HUES6 (cell line): ENCODE data around the gene LIF.

ENCODE experiments used
- H3K27ac ChIP-seq: 2 replicates; pipeline ENCODE4 v1.7.0; 2013; ENCODE audit warnings: low read depth, mild to moderate bottlenecking, low read length, inconsistent platforms
- H3K27me3 ChIP-seq: 2 replicates; pipeline ENCODE4 v1.6.1; 2013; ENCODE audit warnings: low read length; ENCODE audit not compliant: control insufficient read depth, insufficient read depth
- H3K36me3 ChIP-seq: 2 replicates; pipeline ENCODE4 v1.6.1; 2013; ENCODE audit warnings: low read length; ENCODE audit not compliant: control insufficient read depth, insufficient read depth
- H3K4me1 ChIP-seq: 2 replicates; pipeline ENCODE4 v1.6.1; 2013; ENCODE audit warnings: low read length; ENCODE audit not compliant: control insufficient read depth, insufficient read depth
- H3K4me3 ChIP-seq: 2 replicates; pipeline ENCODE4 v1.5.1; 2013; ENCODE audit warnings: low read depth, low read length
- H3K9ac ChIP-seq: one replicate; pipeline ENCODE4 v1.6.1; 2013; ENCODE audit warnings: mild to moderate bottlenecking, low read length
- H3K9me3 ChIP-seq: 2 replicates; pipeline ENCODE4 v1.6.1; 2013; ENCODE audit warnings: low read depth, low read length; ENCODE audit not compliant: control insufficient read depth, insufficient read depth

LIF gene

GRCh38 chr22:30282616-30283046, 36.1 kb upstream of the LIF start:
- Histone ChIP-seq H3K4me3 (no peak overlapping the region), H3K9me3 (no peaks in the 10 kb centered on the region), H3K27ac (no peak overlapping the region), H3K36me3 (peaks cover 4% of the 10 kb centered on the region; the same call in 1 of the 2 replicates), H3K4me1 (peaks cover 6% of the 10 kb centered on the region; the same call in 1 of the 2 replicates), H3K27me3 (no peaks in the 10 kb centered on the region), H3K9ac (no peak overlapping the region)

- H3K4me3 ChIP-seq: no peak overlapping the region
These were observed 33.9 kb upstream of the LIF start for GRCh38 chr22:30280505-30280904.

GRCh38 chr22:30279932-30280331, 33.4 kb upstream of the LIF start:
- Histone ChIP-seq H3K9me3 (no peaks in the 10 kb centered on the region), H3K4me3 (no peak overlapping the region), H3K36me3 (no peaks in the 10 kb centered on the region), H3K9ac (no peak overlapping the region), H3K27ac (no peak overlapping the region), H3K27me3 (no peaks in the 10 kb centered on the region), H3K4me1 (peaks cover 6% of the 10 kb centered on the region; the same call in 1 of the 2 replicates)

More at GRCh38 chr22:30280505-30280904, 33.9 kb upstream of the LIF start:
- Histone ChIP-seq H3K4me1 (peaks cover 6% of the 10 kb centered on the region; the same call in 1 of the 2 replicates), H3K36me3 (no peaks in the 10 kb centered on the region), H3K27ac (no peak overlapping the region), H3K9ac (no peak overlapping the region), H3K9me3 (no peaks in the 10 kb centered on the region), H3K27me3 (no peaks in the 10 kb centered on the region)

GRCh38 chr22:30279046-30279788, 32.7 kb upstream of the LIF start:
- Histone ChIP-seq H3K4me1 (peaks cover 6% of the 10 kb centered on the region; the same call in 1 of the 2 replicates), H3K9me3 (no peaks in the 10 kb centered on the region), H3K36me3 (no peaks in the 10 kb centered on the region), H3K4me3 (no peak overlapping the region), H3K27me3 (no peaks in the 10 kb centered on the region), H3K9ac (no peak overlapping the region), H3K27ac (no peak overlapping the region)

GRCh38 chr22:30277547-30278344, 31.2 kb upstream of the LIF start:
- H3K27ac ChIP-seq: no peak overlapping the region
- peak overlapping the region; percentile 60 for H3K9ac ChIP-seq
- H3K4me3 ChIP-seq: no peak overlapping the region

GRCh38 chr22:30276039-30276438, 29.5 kb upstream of the LIF start:
- Histone ChIP-seq H3K4me3 (no peak overlapping the region), H3K9ac (no peak overlapping the region), H3K4me1 (peaks cover 6% of the 10 kb centered on the region; the same call in 1 of the 2 replicates), H3K36me3 (no peaks in the 10 kb centered on the region), H3K27ac (no peak overlapping the region), H3K27me3 (no peaks in the 10 kb centered on the region), H3K9me3 (no peaks in the 10 kb centered on the region)

More at GRCh38 chr22:30277547-30278344, 31.2 kb upstream of the LIF start:
- peaks cover 6% of the 10 kb centered on the region; the same call in 1 of the 2 replicates for H3K4me1 ChIP-seq
- H3K9me3 ChIP-seq: no peaks in the 10 kb centered on the region
- no peaks in the 10 kb centered on the region for H3K36me3 ChIP-seq
- H3K27me3 ChIP-seq: no peaks in the 10 kb centered on the region

GRCh38 chr22:30275625-30276024, 29.1 kb upstream of the LIF start:
- Histone ChIP-seq H3K9me3 (no peaks in the 10 kb centered on the region), H3K27me3 (no peaks in the 10 kb centered on the region), H3K36me3 (no peaks in the 10 kb centered on the region), H3K4me3 (no peak overlapping the region), H3K27ac (no peak overlapping the region), H3K4me1 (peaks cover 6% of the 10 kb centered on the region; the same call in 1 of the 2 replicates), H3K9ac (no peak overlapping the region)

- H3K27me3 ChIP-seq: no peaks in the 10 kb centered on the region
- no peaks in the 10 kb centered on the region for H3K36me3 ChIP-seq
- peaks cover 6% of the 10 kb centered on the region; the same call in 1 of the 2 replicates for H3K4me1 ChIP-seq
- no peak overlapping the region for H3K9ac ChIP-seq
- H3K9me3 ChIP-seq: no peaks in the 10 kb centered on the region
- no peak overlapping the region for H3K4me3 ChIP-seq
- H3K27ac ChIP-seq: no peak overlapping the region
These were observed 27.9 kb upstream of the LIF start for GRCh38 chr22:30274437-30274812.

GRCh38 chr22:30273711-30274436, 27.3 kb upstream of the LIF start:
- Histone ChIP-seq H3K27ac (no peak overlapping the region), H3K27me3 (no peaks in the 10 kb centered on the region), H3K36me3 (no peaks in the 10 kb centered on the region), H3K9me3 (no peaks in the 10 kb centered on the region), H3K4me3 (no peak overlapping the region), H3K9ac (no peak overlapping the region), H3K4me1 (peaks cover 6% of the 10 kb centered on the region; the same call in 1 of the 2 replicates)

GRCh38 chr22:30272781-30273601, 26.4 kb upstream of the LIF start:
- Histone ChIP-seq H3K4me3 (no peak overlapping the region), H3K27me3 (no peaks in the 10 kb centered on the region), H3K9ac (no peak overlapping the region), H3K27ac (no peak overlapping the region), H3K9me3 (no peaks in the 10 kb centered on the region), H3K36me3 (no peaks in the 10 kb centered on the region), H3K4me1 (peaks cover 2% of the 10 kb centered on the region; the same call in 1 of the 2 replicates)
